ENCODE data around the gene PITPNC1. TPM values are rescaled to one million over a fixed set of nuclear protein-coding genes. Genes with fewer than 3 reads are reported as not detected.
A peak's percentile ranks its signal among the peaks of the same experiment; 100 is the strongest.

PITPNC1 gene
- total RNA-seq, 1 experiment from 2014 or later, result 37.5 TPM

- no peaks in the 10 kb centered on the region for H3K9me3 ChIP-seq (ENCODE audit: control insufficient read depth, low read depth, low read length)
- H3K4me2 ChIP-seq (ENCODE audit: insufficient read depth, insufficient read length, low read length), result no peak overlapping the region
- no peak overlapping the region for H3T11ph ChIP-seq (ENCODE audit: low read length)
- H3K18ac ChIP-seq (ENCODE audit: insufficient read length, low read depth, low read length), result no peak overlapping the region
- no peaks in the 10 kb centered on the region for H3K9me3 Mint-ChIP-seq
- H3K4me1 ChIP-seq (ENCODE audit: insufficient read depth, low read length), result peaks cover 14% of the 10 kb centered on the region
- no peaks in the 10 kb centered on the region for H3K27me3 ChIP-seq (ENCODE audit: insufficient read depth, low read length)
- peak overlapping the region; percentile 51 for H2BK20ac ChIP-seq (ENCODE audit: low read depth, low read length, poor library complexity, severe bottlenecking)
- no peak overlapping the region for H3K4me3 Mint-ChIP-seq
- no peaks in the 10 kb centered on the region for H3K79me1 ChIP-seq (ENCODE audit: insufficient read depth, low read depth, low read length, poor library complexity, severe bottlenecking)
- H3K14ac ChIP-seq (ENCODE audit: insufficient read depth, low read length), result no peak overlapping the region
- no peak overlapping the region for H3K9ac ChIP-seq (ENCODE audit: extremely low read depth, insufficient read length, low read length)
- peak; percentile 19 for DNase-seq
- H4K91ac ChIP-seq (ENCODE audit: insufficient read length, low read depth, low read length), result no peak overlapping the region
- peaks cover 33 to 42% of the 10 kb centered on the region in 2 experiments for H3K4me1 Mint-ChIP-seq
- no peak overlapping the region for H2AK5ac ChIP-seq (ENCODE audit: insufficient read length, low read length)
- WGBS (ENCODE audit: extremely low coverage, insufficient read length, low lambda C conversion rate), result no CpG with 5 or more reads among the region's 11 CpGs
- no peak overlapping the region for H4K8ac ChIP-seq (replicated peaks; ENCODE audit: insufficient read length, low read depth, low read length)
- no peak overlapping the region for H2BK120ac ChIP-seq (ENCODE audit: low read depth, low read length, poor library complexity, severe bottlenecking)
- H3K4ac ChIP-seq (ENCODE audit: low read depth, low read length), result no peak overlapping the region
- no peak overlapping the region for H3K23ac ChIP-seq (ENCODE audit: insufficient read length, low read depth, low read length)
- no peak overlapping the region for H2BK12ac ChIP-seq (ENCODE audit: insufficient read length, low read depth, low read length)
- peaks cover 6% of the 10 kb centered on the region; the same call in 1 of the 2 replicates for H3K79me2 ChIP-seq (ENCODE audit: insufficient read depth, low read length)
- no peak overlapping the region for H3K27ac ChIP-seq (ENCODE audit: insufficient read length, low read depth, low read length)
- no peak overlapping the region for H4K5ac ChIP-seq (ENCODE audit: insufficient read length, low read depth, low read length)
- H3K27ac Mint-ChIP-seq, result no peak overlapping the region
- H2BK5ac ChIP-seq (ENCODE audit: insufficient read length, low read length), result no peak overlapping the region
- H3K56ac ChIP-seq (ENCODE audit: insufficient read length, low read depth, low read length), result no peak overlapping the region
- no peak for TF ChIP-seq CTCF (conservative IDR thresholded peaks at IDR 0.05)
- H3K27me3 Mint-ChIP-seq (ENCODE audit: low read depth), result no peaks in the 10 kb centered on the region
- H2AFZ ChIP-seq (ENCODE audit: low read length), result no peak overlapping the region
- peaks cover 0 to 2% (median 0%) of the 10 kb centered on the region in 3 experiments; a peak in 1 of 7 replicates for H3K36me3 Mint-ChIP-seq (ENCODE audit: insufficient read depth in 1 of 3, low read depth in 3 of 3)
- H3K23me2 ChIP-seq (ENCODE audit: insufficient read length, low read depth, low read length, poor library complexity, severe bottlenecking), result no peaks in the 10 kb centered on the region
- no peaks in the 10 kb centered on the region for H4K20me1 ChIP-seq (ENCODE audit: control insufficient read depth, insufficient read depth, insufficient read length)
- no peak overlapping the region for H2BK15ac ChIP-seq (ENCODE audit: low read depth, low read length)
Observed at GRCh38 chr17:67500677-67501300, 123.7 kb downstream of the PITPNC1 start.

All from H9 (cell line).